Osteoblast (primary cell): ENCODE data around the gene VSIG8. TPM values are rescaled to one million over a fixed set of nuclear protein-coding genes. Genes with fewer than 3 reads are reported as not detected.
A peak's percentile ranks its signal among the peaks of the same experiment; 100 is the strongest.

Source experiments
- DNase-seq: peaks from one replicate; pipeline ENCODE4 v3.0.0; 2011; ENCODE audit warnings: low spot score, mixed read lengths; ENCODE audit not compliant: insufficient read length; ENCODE audit errors: missing footprints
- H2AFZ ChIP-seq: 2 replicates; pipeline ENCODE4 v1.6.0; 2011; ENCODE audit warnings: mild to moderate bottlenecking, low read length
- H3K27ac ChIP-seq: 2 replicates; pipeline ENCODE4 v1.5.1; 2011; ENCODE audit warnings: mild to moderate bottlenecking, low read depth, low read length, moderate library complexity
- H3K27me3 ChIP-seq: 2 replicates; pipeline ENCODE4 v1.6.0; 2012; ENCODE audit warnings: mild to moderate bottlenecking, control low read depth, inconsistent platforms, low read length, moderate library complexity; ENCODE audit not compliant: insufficient read depth
- H3K36me3 ChIP-seq: 2 replicates; pipeline ENCODE4 v1.5.1; 2011; ENCODE audit warnings: mild to moderate bottlenecking, low read length, control low read depth, moderate library complexity; ENCODE audit not compliant: insufficient read depth
- H3K4me1 ChIP-seq: 2 replicates; pipeline ENCODE4 v1.5.1; 2011; ENCODE audit warnings: mild to moderate bottlenecking, low read length, control low read depth, moderate library complexity; ENCODE audit not compliant: insufficient read depth
- H3K4me2 ChIP-seq: 2 replicates; pipeline ENCODE4 v1.6.0; 2011; ENCODE audit warnings: mild to moderate bottlenecking, low read length; ENCODE audit not compliant: insufficient read depth
- H3K4me3 ChIP-seq: fragments of 200-600 bp; sonication (generic); 3 replicates; pipeline ENCODE4 v1.5.1; 2012; ENCODE audit warnings: mild to moderate bottlenecking, low read length, inconsistent platforms; ENCODE audit not compliant: insufficient read depth
- H3K79me2 ChIP-seq: 2 replicates; pipeline ENCODE4 v1.6.0; 2012; ENCODE audit warnings: mild to moderate bottlenecking, low read length, control low read depth, inconsistent platforms; ENCODE audit not compliant: insufficient read depth
- H3K9me3 ChIP-seq: 2 replicates; pipeline ENCODE4 v1.5.1; 2011; ENCODE audit warnings: low read depth, low read length, control low read depth
- H4K20me1 ChIP-seq: 2 replicates; pipeline ENCODE4 v1.6.0; 2012; ENCODE audit warnings: mild to moderate bottlenecking, low read length, control low read depth; ENCODE audit not compliant: insufficient read depth
- total RNA-seq: library from RNA; depleted of rRNA; stranded (reverse); fragments of >200 nt; gene quantifications from 2 replicates; pipeline ENCODE4 v1.2.3, GENCODE V29; 2012
- TF ChIP-seq, protein P1 (sequence below): IDR thresholded peaks from 2 replicates; pipeline ENCODE4 v1.5.1; 2011; ENCODE audit warnings: mild to moderate bottlenecking, low read depth, low read length, moderate library complexity; ENCODE audit errors: extremely low read depth

VSIG8 gene
- total RNA-seq, 1 donor, result not detected

GRCh38 chr1:159869173-159869572 is 6.7 kb upstream of the VSIG8 start:
- DNase-seq, result peak; percentile 92
- no peaks in the 10 kb centered on the region for H3K79me2 ChIP-seq
- H4K20me1 ChIP-seq, result no peaks in the 10 kb centered on the region
- H3K4me3 ChIP-seq, result no peak overlapping the region
- peak overlapping the region; percentile 21 for H3K4me2 ChIP-seq
- H3K9me3 ChIP-seq, result no peaks in the 10 kb centered on the region
- no peak overlapping the region for H3K27ac ChIP-seq
- H3K4me1 ChIP-seq, result peaks cover 16% of the 10 kb centered on the region
- H3K36me3 ChIP-seq, result no peaks in the 10 kb centered on the region
- TF ChIP-seq, protein P1, sequence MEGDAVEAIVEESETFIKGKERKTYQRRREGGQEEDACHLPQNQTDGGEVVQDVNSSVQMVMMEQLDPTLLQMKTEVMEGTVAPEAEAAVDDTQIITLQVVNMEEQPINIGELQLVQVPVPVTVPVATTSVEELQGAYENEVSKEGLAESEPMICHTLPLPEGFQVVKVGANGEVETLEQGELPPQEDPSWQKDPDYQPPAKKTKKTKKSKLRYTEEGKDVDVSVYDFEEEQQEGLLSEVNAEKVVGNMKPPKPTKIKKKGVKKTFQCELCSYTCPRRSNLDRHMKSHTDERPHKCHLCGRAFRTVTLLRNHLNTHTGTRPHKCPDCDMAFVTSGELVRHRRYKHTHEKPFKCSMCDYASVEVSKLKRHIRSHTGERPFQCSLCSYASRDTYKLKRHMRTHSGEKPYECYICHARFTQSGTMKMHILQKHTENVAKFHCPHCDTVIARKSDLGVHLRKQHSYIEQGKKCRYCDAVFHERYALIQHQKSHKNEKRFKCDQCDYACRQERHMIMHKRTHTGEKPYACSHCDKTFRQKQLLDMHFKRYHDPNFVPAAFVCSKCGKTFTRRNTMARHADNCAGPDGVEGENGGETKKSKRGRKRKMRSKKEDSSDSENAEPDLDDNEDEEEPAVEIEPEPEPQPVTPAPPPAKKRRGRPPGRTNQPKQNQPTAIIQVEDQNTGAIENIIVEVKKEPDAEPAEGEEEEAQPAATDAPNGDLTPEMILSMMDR, result no peak
- H3K27me3 ChIP-seq, result no peaks in the 10 kb centered on the region
- H2AFZ ChIP-seq, result no peak overlapping the region

- H3K27ac ChIP-seq, result no peak overlapping the region
- H3K9me3 ChIP-seq, result no peaks in the 10 kb centered on the region
- H3K4me1 ChIP-seq, result peaks cover 16% of the 10 kb centered on the region
- no peak overlapping the region for H3K4me3 ChIP-seq
- H2AFZ ChIP-seq, result no peak overlapping the region
- peak overlapping the region; percentile 21 for H3K4me2 ChIP-seq
- H4K20me1 ChIP-seq, result no peaks in the 10 kb centered on the region
- H3K36me3 ChIP-seq, result no peaks in the 10 kb centered on the region
- no peaks in the 10 kb centered on the region for H3K79me2 ChIP-seq
- H3K27me3 ChIP-seq, result no peaks in the 10 kb centered on the region
- DNase-seq, result peak; percentile 77
- TF ChIP-seq, protein P1, result no peak
These were observed 6.3 kb upstream of the VSIG8 start for GRCh38 chr1:159868766-159869165.

DNA sequence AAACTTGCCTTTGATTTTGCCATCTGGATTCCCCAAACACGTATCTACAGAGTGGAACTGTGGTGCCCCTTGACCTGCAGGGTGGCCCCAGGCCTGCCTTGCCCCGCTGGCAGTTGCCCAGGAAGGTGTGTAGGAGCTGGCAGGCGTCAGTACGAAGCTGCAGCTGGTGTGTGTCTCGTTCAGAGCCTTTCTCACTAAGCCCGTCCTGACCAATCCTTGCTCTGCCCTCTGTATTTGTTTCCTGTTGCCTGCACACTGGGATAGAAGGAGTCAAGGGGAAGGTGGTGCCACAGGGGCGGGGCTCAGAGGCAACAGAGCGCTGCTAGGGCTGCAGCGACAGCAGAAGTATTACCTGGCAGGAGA is 5.2 kb upstream of the VSIG8 start:
- H4K20me1 ChIP-seq, result no peaks in the 10 kb centered on the region
- H3K4me2 ChIP-seq, result no peak overlapping the region
- H3K36me3 ChIP-seq, result no peaks in the 10 kb centered on the region
- H3K4me3 ChIP-seq, result no peak overlapping the region
- TF ChIP-seq, protein P1, result no peak
- peaks cover 16% of the 10 kb centered on the region for H3K4me1 ChIP-seq
- no peak overlapping the region for H3K27ac ChIP-seq
- H3K27me3 ChIP-seq, result no peaks in the 10 kb centered on the region
- no peak overlapping the region for H2AFZ ChIP-seq
- H3K79me2 ChIP-seq, result no peaks in the 10 kb centered on the region
- H3K9me3 ChIP-seq, result no peaks in the 10 kb centered on the region
- DNase-seq, result no peak

DNA sequence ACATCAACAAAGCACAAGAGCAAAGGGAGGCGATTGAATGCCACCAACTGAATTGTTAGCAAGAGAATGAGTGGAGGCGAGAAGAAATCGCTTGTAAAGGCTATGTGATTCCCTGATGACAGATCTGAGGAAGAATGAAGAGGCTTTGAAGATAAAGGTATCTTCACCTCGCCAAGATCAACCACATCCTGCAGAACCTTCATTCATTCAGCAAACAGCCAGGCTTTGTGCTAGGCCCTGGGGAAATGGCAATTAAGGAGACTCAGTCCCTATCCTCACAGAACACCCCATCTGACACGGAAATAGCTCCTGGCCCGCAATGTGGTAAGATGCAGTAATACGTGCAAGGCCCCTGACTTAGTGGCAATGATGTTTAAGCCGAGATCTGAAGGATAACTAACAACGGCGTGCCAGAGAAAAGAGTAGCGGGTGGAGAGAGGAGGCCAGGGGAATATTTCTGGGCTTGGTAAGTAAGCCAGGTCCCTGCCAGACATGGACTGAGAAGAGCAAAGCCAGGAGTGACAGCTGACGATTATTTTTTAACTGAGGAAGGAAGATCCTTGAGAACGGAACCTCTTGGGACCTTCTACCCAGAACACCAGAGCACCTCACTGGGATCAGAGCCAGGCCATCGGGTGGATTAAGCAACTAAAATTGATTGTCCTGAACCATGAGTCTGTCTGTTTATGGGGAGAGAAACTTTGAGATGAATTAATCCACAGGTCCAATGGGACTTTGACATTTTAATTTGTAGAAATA is 4.6 kb upstream of the VSIG8 start:
- no peak overlapping the region for H2AFZ ChIP-seq
- H3K4me1 ChIP-seq, result peaks cover 16% of the 10 kb centered on the region
- no peak overlapping the region for H3K4me3 ChIP-seq
- H3K4me2 ChIP-seq, result no peak overlapping the region
- DNase-seq, result no peak
- no peaks in the 10 kb centered on the region for H3K9me3 ChIP-seq
- TF ChIP-seq, protein P1, result no peak
- H3K27me3 ChIP-seq, result no peaks in the 10 kb centered on the region
- H3K27ac ChIP-seq, result no peak overlapping the region
- no peaks in the 10 kb centered on the region for H3K36me3 ChIP-seq
- H4K20me1 ChIP-seq, result no peaks in the 10 kb centered on the region
- H3K79me2 ChIP-seq, result no peaks in the 10 kb centered on the region
